ENCODE data around the gene CAPZA1.
A peak's percentile ranks its signal among the peaks of the same experiment; 100 is the strongest.

The CAPZA1 gene

DNA sequence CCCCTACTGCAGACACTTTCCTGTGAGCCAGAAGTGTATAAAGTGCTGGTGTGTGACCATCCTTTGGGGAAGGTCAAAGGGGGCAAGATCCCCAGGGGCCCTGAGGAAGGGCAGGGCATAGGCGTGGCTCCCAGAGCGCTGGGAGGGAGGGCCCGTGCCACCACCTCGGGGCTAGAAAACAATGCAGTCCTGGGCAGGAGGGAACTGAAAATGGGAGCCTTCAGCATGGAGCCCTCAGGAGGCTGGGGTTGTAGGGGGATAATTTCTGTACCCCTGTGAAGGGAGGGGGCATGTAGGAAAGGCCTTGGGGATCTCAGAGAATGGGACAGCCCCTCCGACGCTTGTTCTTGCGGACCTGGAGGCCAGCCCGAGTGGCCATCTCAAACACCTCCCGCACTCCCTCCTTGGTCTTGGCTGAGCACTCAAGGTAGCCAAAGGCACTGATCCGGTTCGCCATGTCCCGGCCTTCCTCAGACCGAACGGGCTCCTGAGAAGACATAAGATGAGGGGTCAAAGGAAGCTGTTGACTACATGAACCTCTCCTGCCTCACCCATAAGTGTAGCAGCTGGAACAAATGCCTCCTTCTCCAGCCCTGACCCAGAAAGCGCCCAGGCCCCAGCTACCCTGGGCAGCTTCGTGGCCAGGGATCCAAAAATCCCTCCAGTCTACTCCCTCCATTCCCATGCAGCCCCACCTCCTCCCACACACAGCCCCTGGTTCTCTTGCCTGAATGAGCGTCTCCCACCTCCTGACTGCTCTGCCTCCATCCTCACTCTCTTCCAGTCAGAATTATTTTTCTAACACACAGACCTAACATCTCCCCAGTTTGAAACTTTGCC is 81.8 kb downstream of the CAPZA1 start:
- no CpG with 5 or more reads among the region's 17 CpGs for WGBS (ENCODE audit: extremely low coverage, insufficient coverage, low lambda C conversion rate)
- H3K4me3 ChIP-seq (ENCODE audit: low read length), result no peak overlapping the region

DNA sequence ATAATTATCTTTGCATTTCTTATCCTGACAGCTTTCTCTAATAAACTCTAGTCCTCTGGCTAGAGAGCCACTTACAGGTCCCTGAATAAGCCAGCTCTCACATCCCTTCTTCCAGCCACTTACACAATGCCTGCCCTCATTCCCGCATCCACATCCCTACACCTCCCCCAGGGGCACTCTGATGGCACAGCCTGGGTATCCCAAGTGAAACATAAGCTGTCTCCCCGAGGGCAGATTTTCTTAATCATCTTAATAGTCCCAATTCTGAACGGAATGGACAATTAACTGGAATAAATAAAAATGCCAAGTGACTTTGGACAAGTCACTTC is 82.4 kb downstream of the CAPZA1 start:
- peaks cover 17% of the 10 kb centered on the region for H3K36me3 ChIP-seq (ENCODE audit: control insufficient read depth, insufficient read depth, low read length)
- no peak overlapping the region for H3K4ac ChIP-seq (ENCODE audit: low read depth, low read length)
- H3K23ac ChIP-seq (ENCODE audit: low read length), result no peak overlapping the region
- no peak overlapping the region for H3K27ac ChIP-seq (ENCODE audit: low read depth, low read length)
- H3K79me1 ChIP-seq (ENCODE audit: low read length), result peaks cover 30% of the 10 kb centered on the region
- H3K27me3 ChIP-seq (ENCODE audit: insufficient read depth, low read length, poor library complexity), result no peaks in the 10 kb centered on the region
- no peak overlapping the region for H2BK5ac ChIP-seq (ENCODE audit: low read length)
- no peak overlapping the region for H3K18ac ChIP-seq (ENCODE audit: low read length)
- no peak overlapping the region for H4K5ac ChIP-seq (ENCODE audit: low read length)
- H4K8ac ChIP-seq (ENCODE audit: low read depth, low read length), result no peak overlapping the region
- H2BK120ac ChIP-seq (ENCODE audit: low read depth, low read length), result no peak overlapping the region
- H3K56ac ChIP-seq (ENCODE audit: low read length), result peak overlapping the region; percentile 79
- WGBS (ENCODE audit: extremely low coverage, insufficient coverage, low lambda C conversion rate), result no CpG with 5 or more reads among the region's 3 CpGs
- no peak overlapping the region for H2BK15ac ChIP-seq (replicated peaks; ENCODE audit: low read depth)
- DNase-seq, result no peak
- H3K79me2 ChIP-seq (ENCODE audit: control insufficient read depth, insufficient read depth, low read length), result peaks cover 19% of the 10 kb centered on the region
- no peak overlapping the region for H3K4me3 ChIP-seq (ENCODE audit: low read length)
- no peak overlapping the region for H2AK5ac ChIP-seq (ENCODE audit: low read length)
- H3K4me1 ChIP-seq (ENCODE audit: control insufficient read depth, low read depth, low read length), result peaks cover 44% of the 10 kb centered on the region
- H3K9ac ChIP-seq (ENCODE audit: low read length), result no peak overlapping the region
- no peak overlapping the region for H3K4me2 ChIP-seq (ENCODE audit: low read length)

More for the DNA sequence above, 81.8 kb downstream of the CAPZA1 start:
- no peak overlapping the region for H3K4ac ChIP-seq (ENCODE audit: low read depth, low read length)
- H3K56ac ChIP-seq (ENCODE audit: low read length), result peak overlapping the region; percentile 79
- H4K8ac ChIP-seq (ENCODE audit: low read depth, low read length), result no peak overlapping the region
- H3K27me3 ChIP-seq (ENCODE audit: insufficient read depth, low read length, poor library complexity), result no peaks in the 10 kb centered on the region
- H2AK5ac ChIP-seq (ENCODE audit: low read length), result no peak overlapping the region
- H3K79me2 ChIP-seq (ENCODE audit: control insufficient read depth, insufficient read depth, low read length), result peaks cover 19% of the 10 kb centered on the region
- peak overlapping the region; percentile 5 for H2BK120ac ChIP-seq (ENCODE audit: low read depth, low read length)
- DNase-seq, result no peak
- H4K5ac ChIP-seq (ENCODE audit: low read length), result no peak overlapping the region
- peaks cover 20% of the 10 kb centered on the region for H3K36me3 ChIP-seq (ENCODE audit: control insufficient read depth, insufficient read depth, low read length)
- peak overlapping the region; percentile 48 for H3K23ac ChIP-seq (ENCODE audit: low read length)
- H3K4me1 ChIP-seq (ENCODE audit: control insufficient read depth, low read depth, low read length), result peaks cover 44% of the 10 kb centered on the region
- H3K79me1 ChIP-seq (ENCODE audit: low read length), result peaks cover 30% of the 10 kb centered on the region
- no peak overlapping the region for H2BK15ac ChIP-seq (replicated peaks; ENCODE audit: low read depth)
- peak overlapping the region; percentile 63 for H3K9ac ChIP-seq (ENCODE audit: low read length)
- H2BK5ac ChIP-seq (ENCODE audit: low read length), result peak overlapping the region; percentile 81
- H3K18ac ChIP-seq (ENCODE audit: low read length), result peak overlapping the region; percentile 31
- H3K4me2 ChIP-seq (ENCODE audit: low read length), result no peak overlapping the region
- peak overlapping the region; percentile 93 for H3K27ac ChIP-seq (ENCODE audit: low read depth, low read length)

DNA sequence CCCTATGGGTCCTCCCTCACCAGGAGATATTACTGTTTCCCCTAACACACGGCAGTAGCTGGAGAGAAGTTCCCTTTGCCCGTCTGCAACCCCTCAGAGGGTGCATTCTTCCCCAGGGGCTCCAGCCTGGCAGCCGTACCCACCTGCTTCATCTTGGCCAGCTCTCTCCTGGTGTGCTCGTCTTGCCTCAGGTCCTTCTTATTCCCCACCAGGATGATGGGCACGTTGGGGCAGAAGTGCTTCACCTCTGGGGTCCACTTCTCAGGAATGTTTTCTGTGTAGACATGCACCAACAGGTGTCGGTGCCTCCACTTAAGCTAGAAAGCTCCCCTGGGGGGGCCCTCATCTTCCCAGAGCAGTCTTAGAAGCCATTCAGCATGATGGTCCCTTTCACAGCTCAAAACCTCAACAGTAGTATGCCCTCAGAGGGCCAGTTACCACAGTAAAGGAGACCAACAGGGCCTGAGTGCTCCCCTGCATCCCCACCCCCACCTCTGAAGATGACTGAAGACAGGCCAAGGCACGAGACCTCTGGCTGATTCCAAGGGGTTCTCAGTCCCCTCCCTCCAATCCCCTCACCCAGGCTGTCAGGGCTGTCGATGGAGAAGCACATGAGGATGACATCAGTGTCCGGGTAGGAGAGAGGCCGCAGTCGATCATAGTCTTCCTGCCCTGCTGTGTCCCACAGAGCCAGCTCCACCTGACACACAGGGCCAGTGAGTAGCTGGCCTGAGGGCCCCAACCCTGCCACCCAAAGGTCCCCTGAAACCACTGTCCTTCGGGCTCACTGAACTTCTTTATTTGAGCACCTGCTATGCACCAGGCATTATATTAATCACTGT is 83.0 kb downstream of the CAPZA1 start:
- H3K23ac ChIP-seq (ENCODE audit: low read length), result peak overlapping the region; percentile 38
- peaks cover 19% of the 10 kb centered on the region for H3K79me2 ChIP-seq (ENCODE audit: control insufficient read depth, insufficient read depth, low read length)
- no peak overlapping the region for H4K8ac ChIP-seq (ENCODE audit: low read depth, low read length)
- DNase-seq, result no peak
- no CpG with 5 or more reads among the region's 12 CpGs for WGBS (ENCODE audit: extremely low coverage, insufficient coverage, low lambda C conversion rate)
- no peak overlapping the region for H2BK15ac ChIP-seq (replicated peaks; ENCODE audit: low read depth)
- H3K9ac ChIP-seq (ENCODE audit: low read length), result no peak overlapping the region
- H3K4me1 ChIP-seq (ENCODE audit: control insufficient read depth, low read depth, low read length), result peaks cover 46% of the 10 kb centered on the region
- no peak overlapping the region for H4K5ac ChIP-seq (ENCODE audit: low read length)
- H3K27ac ChIP-seq (ENCODE audit: low read depth, low read length), result no peak overlapping the region
- H2BK5ac ChIP-seq (ENCODE audit: low read length), result no peak overlapping the region
- H3K27me3 ChIP-seq (ENCODE audit: insufficient read depth, low read length, poor library complexity), result no peaks in the 10 kb centered on the region
- no peak overlapping the region for H2AK5ac ChIP-seq (ENCODE audit: low read length)
- peaks cover 17% of the 10 kb centered on the region for H3K36me3 ChIP-seq (ENCODE audit: control insufficient read depth, insufficient read depth, low read length)
- H2BK120ac ChIP-seq (ENCODE audit: low read depth, low read length), result no peak overlapping the region
- H3K18ac ChIP-seq (ENCODE audit: low read length), result no peak overlapping the region
- H3K4me2 ChIP-seq (ENCODE audit: low read length), result no peak overlapping the region
- peaks cover 30% of the 10 kb centered on the region for H3K79me1 ChIP-seq (ENCODE audit: low read length)
- peak overlapping the region; percentile 79 for H3K56ac ChIP-seq (ENCODE audit: low read length)
- no peak overlapping the region for H3K4ac ChIP-seq (ENCODE audit: low read depth, low read length)
- no peak overlapping the region for H3K4me3 ChIP-seq (ENCODE audit: low read length)

DNA sequence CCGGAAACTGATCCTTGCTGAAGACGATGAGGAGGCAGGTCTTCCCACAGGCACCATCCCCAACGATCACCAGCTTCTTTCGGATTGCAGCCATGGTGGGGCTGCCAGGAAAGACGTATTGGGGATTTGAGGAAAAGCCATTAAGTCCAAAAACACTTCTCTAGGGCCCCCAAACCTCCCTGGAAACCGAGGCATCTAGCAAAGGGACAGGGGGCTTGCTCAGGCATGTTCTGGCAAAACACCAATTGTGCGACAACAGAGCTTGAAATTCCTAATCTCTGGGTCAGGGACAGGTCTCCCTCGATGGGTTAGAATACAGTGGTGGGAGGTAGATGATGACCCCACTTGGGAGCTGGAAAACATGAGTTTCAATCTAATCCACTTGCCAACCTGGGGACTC is 84.1 kb downstream of the CAPZA1 start:
- no peak overlapping the region for H2BK5ac ChIP-seq (ENCODE audit: low read length)
- no peak overlapping the region for H2BK15ac ChIP-seq (replicated peaks; ENCODE audit: low read depth)
- no peak overlapping the region for H3K56ac ChIP-seq (ENCODE audit: low read length)
- DNase-seq, result no peak
- no peak overlapping the region for H3K4me3 ChIP-seq (ENCODE audit: low read length)
- H3K27ac ChIP-seq (ENCODE audit: low read depth, low read length), result no peak overlapping the region
- peaks cover 30% of the 10 kb centered on the region for H3K79me1 ChIP-seq (ENCODE audit: low read length)
- H2AK5ac ChIP-seq (ENCODE audit: low read length), result no peak overlapping the region
- H3K9ac ChIP-seq (ENCODE audit: low read length), result no peak overlapping the region
- peaks cover 41% of the 10 kb centered on the region for H3K4me1 ChIP-seq (ENCODE audit: control insufficient read depth, low read depth, low read length)
- no peak overlapping the region for H3K4me2 ChIP-seq (ENCODE audit: low read length)
- no peaks in the 10 kb centered on the region for H3K27me3 ChIP-seq (ENCODE audit: insufficient read depth, low read length, poor library complexity)
- H3K18ac ChIP-seq (ENCODE audit: low read length), result peak overlapping the region; percentile 13
- no peak overlapping the region for H3K4ac ChIP-seq (ENCODE audit: low read depth, low read length)
- H2BK120ac ChIP-seq (ENCODE audit: low read depth, low read length), result no peak overlapping the region
- no peak overlapping the region for H4K8ac ChIP-seq (ENCODE audit: low read depth, low read length)
- WGBS (ENCODE audit: extremely low coverage, insufficient coverage, low lambda C conversion rate), result no CpG with 5 or more reads among the region's 8 CpGs
- H3K23ac ChIP-seq (ENCODE audit: low read length), result no peak overlapping the region
- peaks cover 15% of the 10 kb centered on the region for H3K36me3 ChIP-seq (ENCODE audit: control insufficient read depth, insufficient read depth, low read length)
- no peak overlapping the region for H4K5ac ChIP-seq (ENCODE audit: low read length)
- peaks cover 19% of the 10 kb centered on the region for H3K79me2 ChIP-seq (ENCODE audit: control insufficient read depth, insufficient read depth, low read length)

DNA sequence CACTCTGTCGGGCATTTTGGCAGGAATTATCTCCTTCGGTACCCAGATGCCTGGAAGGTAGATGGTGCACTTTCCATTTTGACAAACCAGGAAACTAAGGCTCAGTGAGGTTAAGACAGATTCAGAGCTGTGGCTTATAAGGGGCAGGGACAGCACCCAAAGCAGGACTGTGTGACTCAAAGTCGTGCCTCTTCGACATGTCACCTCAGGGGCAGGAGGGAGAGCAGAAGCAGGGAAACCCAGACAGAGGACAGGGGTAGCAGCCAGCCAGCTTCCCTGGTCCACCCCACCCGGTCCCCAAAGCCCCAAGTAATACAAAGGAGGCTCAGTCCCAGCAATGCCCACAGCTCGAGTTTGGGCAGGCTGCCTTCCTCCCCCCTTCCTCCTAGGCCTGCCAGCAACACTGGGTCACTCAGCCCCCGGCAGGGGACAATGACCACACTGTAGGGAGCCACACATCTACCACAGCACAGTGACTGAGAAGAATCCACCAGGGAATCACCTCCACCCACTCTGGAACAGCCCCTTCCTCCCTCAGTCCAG is 84.8 kb downstream of the CAPZA1 start:
- Histone ChIP-seq H3K56ac (ENCODE audit: low read length) (peak overlapping the region; percentile 90), H3K79me1 (ENCODE audit: low read length) (peaks cover 30% of the 10 kb centered on the region), H3K79me2 (ENCODE audit: control insufficient read depth, insufficient read depth, low read length) (peaks cover 19% of the 10 kb centered on the region), H3K23ac (ENCODE audit: low read length) (no peak overlapping the region), H2BK120ac (ENCODE audit: low read depth, low read length) (no peak overlapping the region), H3K4me2 (ENCODE audit: low read length) (peak overlapping the region; percentile 74), H3K4ac (ENCODE audit: low read depth, low read length) (no peak overlapping the region), H3K27ac (ENCODE audit: low read depth, low read length) (peak overlapping the region; percentile 37), H2AK5ac (ENCODE audit: low read length) (peak overlapping the region; percentile 89), H3K9ac (ENCODE audit: low read length) (peak overlapping the region; percentile 84), H4K5ac (ENCODE audit: low read length) (no peak overlapping the region), H2BK15ac (replicated peaks; ENCODE audit: low read depth) (no peak overlapping the region), H2BK5ac (ENCODE audit: low read length) (peak overlapping the region; percentile 81), H3K4me1 (ENCODE audit: control insufficient read depth, low read depth, low read length) (peaks cover 36% of the 10 kb centered on the region), H4K8ac (ENCODE audit: low read depth, low read length) (no peak overlapping the region), H3K27me3 (ENCODE audit: insufficient read depth, low read length, poor library complexity) (no peaks in the 10 kb centered on the region), H3K18ac (ENCODE audit: low read length) (peak overlapping the region; percentile 23), H3K4me3 (ENCODE audit: low read length) (peak overlapping the region; percentile 30), H3K36me3 (ENCODE audit: control insufficient read depth, insufficient read depth, low read length) (peaks cover 13% of the 10 kb centered on the region)
- no CpG with 5 or more reads among the region's 7 CpGs for WGBS (ENCODE audit: extremely low coverage, insufficient coverage, low lambda C conversion rate)
- DNase-seq, result no peak
